ENCODE data around the gene PAFAH1B2.

Gene PAFAH1B2

GRCh38 chr11:117225553-117226170, 81.6 kb downstream of the PAFAH1B2 start:
- DNase-seq = no peak

All from femur (tissue), 1 donor.